Ecto neural progenitor cell (in vitro differentiated cells): ENCODE measurements around the gene AUTS2.
"Not testable (repeated sequence)": the region's sequence is repeated elsewhere in the genome, so short reads cannot be mapped to it uniquely, and the experiment has no call there.

Source experiments
- DNase-seq: peaks from one replicate; pipeline ENCODE4 v3.0.0-alpha.2; 2018; ENCODE audit warnings: low spot score

Gene AUTS2

GRCh38 chr7:70353330-70353945, 755.2 kb downstream of the AUTS2 start:
- no peak for DNase-seq

GRCh38 chr7:70353946-70354335, 755.7 kb downstream of the AUTS2 start:
- DNase-seq: no peak

GRCh38 chr7:70354409-70355169, 756.3 kb downstream of the AUTS2 start:
- no peak for DNase-seq

GRCh38 chr7:70355198-70356020, 757.1 kb downstream of the AUTS2 start:
- DNase-seq: no peak

GRCh38 chr7:70356085-70356786, 758.0 kb downstream of the AUTS2 start:
- DNase-seq: no peak

- DNase-seq: no peak
Observed at GRCh38 chr7:70356787-70357328, 758.6 kb downstream of the AUTS2 start.

- DNase-seq: no peak
Observed at GRCh38 chr7:70360557-70360956, 762.3 kb downstream of the AUTS2 start.

- no peak for DNase-seq
Observed at GRCh38 chr7:70361821-70362220, 763.5 kb downstream of the AUTS2 start.

- not testable (repeated sequence) for DNase-seq
Observed at GRCh38 chr7:70364393-70364792, 766.1 kb downstream of the AUTS2 start.

GRCh38 chr7:70371652-70372051, 773.4 kb downstream of the AUTS2 start:
- DNase-seq: no peak

- no peak for DNase-seq
Observed at GRCh38 chr7:70372768-70373515, 774.7 kb downstream of the AUTS2 start.

GRCh38 chr7:70374772-70375533, 776.7 kb downstream of the AUTS2 start:
- DNase-seq: no peak

- DNase-seq: no peak
Observed at GRCh38 chr7:70376561-70377031, 778.3 kb downstream of the AUTS2 start.

- no peak for DNase-seq
Observed at GRCh38 chr7:70377957-70378356, 779.7 kb downstream of the AUTS2 start.

- DNase-seq: no peak
Observed at GRCh38 chr7:70379210-70379609, 780.9 kb downstream of the AUTS2 start.

GRCh38 chr7:70380421-70381015, 782.2 kb downstream of the AUTS2 start:
- no peak for DNase-seq

- DNase-seq: no peak
Observed at GRCh38 chr7:70383066-70383782, 784.9 kb downstream of the AUTS2 start.

GRCh38 chr7:70384024-70384423, 785.7 kb downstream of the AUTS2 start:
- no peak for DNase-seq

GRCh38 chr7:70384891-70385290, 786.6 kb downstream of the AUTS2 start:
- no peak for DNase-seq
